HepG2 (cell line): ENCODE measurements around the gene ZNF318. TPM values are rescaled to one million over a fixed set of nuclear protein-coding genes. Genes with fewer than 3 reads are reported as not detected.

Source experiments
- ATF5 ChIP-seq: sonication (generic); formaldehyde crosslinking; IDR thresholded peaks from 2 replicates; pipeline ENCODE4 v1.4.0; 2020; ENCODE audit warnings: mild to moderate bottlenecking, low read depth, missing genetic modification reagents
- ATM ChIP-seq: fragments of 450-650 bp; IDR thresholded peaks from 2 replicates; pipeline ENCODE4 v1.7.1; 2017; ENCODE audit warnings: mild to moderate bottlenecking, borderline replicate concordance
- DNMT1 ChIP-seq: sonication (generic); formaldehyde crosslinking; IDR thresholded peaks from 2 replicates; pipeline ENCODE4 v1.5.1; 2020; ENCODE audit warnings: mild to moderate bottlenecking, missing genetic modification reagents
- FOSL2 ChIP-seq: sonication (generic); formaldehyde crosslinking; IDR thresholded peaks from 2 replicates; pipeline ENCODE4 v1.4.0; 2020; ENCODE audit warnings: missing genetic modification reagents
- FOXC1 ChIP-seq: sonication (generic); formaldehyde crosslinking; IDR thresholded peaks from 2 replicates; pipeline ENCODE4 v1.8.0; 2022; ENCODE audit warnings: mild to moderate bottlenecking, missing genetic modification reagents, borderline replicate concordance
- FOXO1 ChIP-seq: sonication (generic); formaldehyde crosslinking; IDR thresholded peaks from 2 replicates; pipeline ENCODE4 v1.4.0; 2020; ENCODE audit warnings: missing genetic modification reagents
- HOXD1 ChIP-seq: sonication (generic); formaldehyde crosslinking; IDR thresholded peaks from 2 replicates; pipeline ENCODE4 v1.5.0; 2020; ENCODE audit warnings: missing genetic modification reagents
- JUN ChIP-seq: sonication (generic); formaldehyde crosslinking; IDR thresholded peaks from 2 replicates; pipeline ENCODE4 v1.4.0; 2020; ENCODE audit warnings: mild to moderate bottlenecking, missing genetic modification reagents
- LCORL ChIP-seq, 2 experiments: fragments of 450-650 bp in 1 of 2; sonication (generic) in 1 of 2; formaldehyde crosslinking in 1 of 2; IDR thresholded peaks; 2 replicates each; pipeline versions ENCODE4 v1.5.0 to v1.6.1; 2017 to 2020; ENCODE audit warnings: antibody characterized with exemption in 1 of 2, missing genetic modification reagents in 1 of 2
- MATR3 ChIP-seq: sonication (generic); formaldehyde crosslinking; IDR thresholded peaks from 2 replicates; pipeline ENCODE4 v1.4.0; 2020; ENCODE audit warnings: missing genetic modification reagents
- MTF2 ChIP-seq: sonication (generic); formaldehyde crosslinking; IDR thresholded peaks from 2 replicates; pipeline ENCODE4 v1.5.0; 2020; ENCODE audit warnings: missing genetic modification reagents, borderline replicate concordance
- NCOA5 ChIP-seq: sonication (generic); formaldehyde crosslinking; IDR thresholded peaks from 2 replicates; pipeline ENCODE4 v1.4.0; 2020; ENCODE audit warnings: missing genetic modification reagents
- NR2F6 ChIP-seq, 2 experiments: IDR thresholded peaks; 2 replicates each; pipeline ENCODE4 v1.6.1; 2016; ENCODE audit warnings: antibody characterized with exemption in 1 of 2, mild to moderate bottlenecking in 1 of 2
- PRDM4 ChIP-seq: sonication (generic); formaldehyde crosslinking; IDR thresholded peaks from 2 replicates; pipeline ENCODE4 v1.9.0; 2021; ENCODE audit warnings: missing genetic modification reagents, borderline replicate concordance
- RARG ChIP-seq: sonication (generic); formaldehyde crosslinking; IDR thresholded peaks from 2 replicates; pipeline ENCODE4 v1.4.0; 2020; ENCODE audit warnings: low read depth, mild to moderate bottlenecking, missing genetic modification reagents
- RFX1 ChIP-seq: fragments of 450-650 bp; IDR thresholded peaks from 2 replicates; pipeline ENCODE4 v1.6.1; 2017
- SMAD9 ChIP-seq: sonication (generic); formaldehyde crosslinking; IDR thresholded peaks from 2 replicates; pipeline ENCODE4 v1.5.1; 2020; ENCODE audit warnings: mild to moderate bottlenecking, missing genetic modification reagents
- SMARCE1 ChIP-seq: fragments of 450-650 bp; IDR thresholded peaks from 2 replicates; pipeline ENCODE4 v1.6.1; 2017; ENCODE audit warnings: borderline replicate concordance
- USF2 ChIP-seq, 2 experiments: sonication (generic) in 1 of 2; formaldehyde crosslinking in 1 of 2; IDR thresholded peaks; 2 replicates each; pipeline versions ENCODE4 v1.5.1 to v1.6.1; 2011 to 2020; ENCODE audit warnings: borderline replicate concordance in 1 of 2, low read depth in 1 of 2, low read length in 1 of 2, mild to moderate bottlenecking in 1 of 2, missing genetic modification reagents in 1 of 2, moderate library complexity in 1 of 2
- ZNF576 ChIP-seq: sonication (generic); formaldehyde crosslinking; IDR thresholded peaks from 2 replicates; pipeline ENCODE4 v1.4.0; 2020; ENCODE audit warnings: mild to moderate bottlenecking, missing genetic modification reagents
- ZNF891 ChIP-seq: sonication (generic); formaldehyde crosslinking; IDR thresholded peaks from 2 replicates; pipeline ENCODE4 v1.5.0; 2020; ENCODE audit warnings: mild to moderate bottlenecking, missing genetic modification reagents
- ZUFSP ChIP-seq: sonication (generic); formaldehyde crosslinking; IDR thresholded peaks from 2 replicates; pipeline ENCODE4 v1.9.0; 2021; ENCODE audit warnings: missing genetic modification reagents, mild to moderate bottlenecking, borderline replicate concordance
- polyA plus RNA-seq, 8 experiments: library from polyadenylated mRNA; depleted of rRNA in 3 of 8; stranded (reverse) in 7 of 8; unstranded in 1 of 8; fragments of >200 nt; fragmentation: Illumina TruSeq in 4 of 8; extraction: Trizol in 4 of 8; gene quantifications; 2 replicates each; pipeline versions ENCODE4 v1.2.1 to v1.2.3, GENCODE V29; 2011 to 2016; ENCODE audit warnings: low read depth in 4 of 8, missing spikeins in 1 of 8, mixed read lengths in 1 of 8; ENCODE audit not compliant: insufficient read depth in 1 of 8
- total RNA-seq, 5 experiments: library from RNA; depleted of rRNA; stranded (reverse); fragments of >200 nt; fragmentation: Illumina TruSeq; extraction: Trizol; gene quantifications; 2 replicates each; pipeline ENCODE4 v1.2.3, GENCODE V29; 2016; ENCODE audit warnings: low read depth in 1 of 5

ZNF318 gene
- total and polyA plus RNA-seq, 2 of the 13 experiments (the other 11 are each of a cell fraction or from before 2014, with no cell fraction given), result 13.0 to 14.5 TPM

- TF ChIP-seq MTF2 (no peak), SMARCE1 (no peak), NCOA5 (CRISPR knock-in tag) (no peak), NR2F6 (IDR thresholded peaks at IDR 0.05) (no peak), NR2F6 (CRISPR knock-in tag; IDR thresholded peaks at IDR 0.05) (no peak), MATR3 (CRISPR knock-in tag) (no peak), ZNF576 (CRISPR knock-in tag) (no peak), USF2 (IDR thresholded peaks at IDR 0.05; ENCODE audit: low read depth, low read length) (no peak), USF2 (CRISPR knock-in tag; IDR thresholded peaks at IDR 0.05; ENCODE audit: borderline replicate concordance) (no peak), RARG (CRISPR knock-in tag) (no peak), LCORL (IDR thresholded peaks at IDR 0.05) (no peak), LCORL (CRISPR knock-in tag; IDR thresholded peaks at IDR 0.05) (peak; percentile 69; the same call in 1 of the 2 replicates), RFX1 (no peak), ATF5 (CRISPR knock-in tag) (no peak), ZNF891 (CRISPR knock-in tag) (peak; percentile 88; the same call in 1 of the 2 replicates), PRDM4 (CRISPR knock-in tag) (no peak), SMAD9 (CRISPR knock-in tag) (no peak), ATM (no peak), ZUFSP (CRISPR knock-in tag) (no peak), FOSL2 (CRISPR knock-in tag) (no peak), FOXC1 (CRISPR knock-in tag) (peak; percentile 38; the same call in 1 of the 2 replicates), HOXD1 (CRISPR knock-in tag) (no peak), FOXO1 (CRISPR knock-in tag) (peak; percentile 39), DNMT1 (CRISPR knock-in tag) (no peak), JUN (CRISPR knock-in tag) (0 out of 2 replicates have a peak, but pooled peaks have one; percentile 7)
These were observed 61.1 kb downstream of the ZNF318 start, which contains the start of gene CRIP3 (continued) for GRCh38 chr6:43308101-43308989.
